Nephron (organoid): ENCODE results near the gene SIM1.

Experiments
- H3K27ac Mint-ChIP-seq, 3 experiments: 2 replicates each; pipeline ENCODE4 v1.8.0; 2020; ENCODE audit warnings: mixed read lengths in 3 of 3, mild to moderate bottlenecking in 2 of 3, moderate library complexity in 1 of 3
- H3K27me3 Mint-ChIP-seq: 2 replicates; pipeline ENCODE4 v1.8.0; 2021; ENCODE audit warnings: low read depth, mild to moderate bottlenecking, moderate library complexity, mixed read lengths
- H3K36me3 Mint-ChIP-seq: 2 replicates; pipeline ENCODE4 v1.8.0; 2020; ENCODE audit warnings: low read depth, mixed read lengths
- H3K4me1 Mint-ChIP-seq: 2 replicates; pipeline ENCODE4 v1.8.0; 2020; ENCODE audit warnings: mixed read lengths
- H3K4me3 Mint-ChIP-seq, 3 experiments: 2 replicates each; pipeline ENCODE4 v1.8.0; 2020; ENCODE audit warnings: mild to moderate bottlenecking in 3 of 3, mixed read lengths in 3 of 3, moderate library complexity in 2 of 3
- H3K9me3 Mint-ChIP-seq: 2 replicates; pipeline ENCODE4 v1.8.0; 2020; ENCODE audit warnings: mixed read lengths
- CTCF ChIP-seq, 3 experiments: fragments of 200-600 bp; sonication (generic); IDR thresholded peaks; one replicate each; pipeline ENCODE4 v1.5.0; 2021; ENCODE audit warnings: antibody characterized with exemption in 3 of 3; ENCODE audit not compliant: unreplicated experiment in 3 of 3

Gene SIM1

GRCh38 chr6:100503043-100503705 lies 38.5 kb upstream of the SIM1 start:
- H3K36me3 Mint-ChIP-seq: peaks cover 3% of the 10 kb centered on the region
- H3K9me3 Mint-ChIP-seq: peaks cover 9% of the 10 kb centered on the region
- no peaks in the 10 kb centered on the region for H3K4me1 Mint-ChIP-seq
- no peak overlapping the region for H3K4me3 Mint-ChIP-seq
- no peak for TF ChIP-seq CTCF (IDR thresholded peaks at IDR 0.05; ENCODE audit: unreplicated experiment in 3 of 3)
- H3K27ac Mint-ChIP-seq: no peak overlapping the region
- no peaks in the 10 kb centered on the region for H3K27me3 Mint-ChIP-seq

GRCh38 chr6:100493206-100493888 lies 28.6 kb upstream of the SIM1 start:
- H3K4me1 Mint-ChIP-seq: peaks cover 11% of the 10 kb centered on the region
- H3K27ac Mint-ChIP-seq: no peak overlapping the region
- peaks cover 18% of the 10 kb centered on the region for H3K9me3 Mint-ChIP-seq
- no peak overlapping the region for H3K4me3 Mint-ChIP-seq
- H3K27me3 Mint-ChIP-seq: peaks cover 10% of the 10 kb centered on the region
- TF ChIP-seq CTCF (IDR thresholded peaks at IDR 0.05; ENCODE audit: unreplicated experiment in 3 of 3): no peak
- peaks cover 4% of the 10 kb centered on the region for H3K36me3 Mint-ChIP-seq

GRCh38 chr6:100491952-100492670 lies 27.4 kb upstream of the SIM1 start:
- TF ChIP-seq CTCF (IDR thresholded peaks at IDR 0.05; ENCODE audit: unreplicated experiment in 3 of 3): no peak
- H3K27ac Mint-ChIP-seq: peak overlapping the region in 1 of 3 experiments; percentile 1
- no peak overlapping the region for H3K4me3 Mint-ChIP-seq

GRCh38 chr6:100490065-100490464 lies 25.3 kb upstream of the SIM1 start:
- H3K9me3 Mint-ChIP-seq: peaks cover 6% of the 10 kb centered on the region
- peaks cover 15% of the 10 kb centered on the region for H3K4me1 Mint-ChIP-seq
- TF ChIP-seq CTCF (IDR thresholded peaks at IDR 0.05; ENCODE audit: unreplicated experiment in 3 of 3): no peak
- H3K36me3 Mint-ChIP-seq: peaks cover 4% of the 10 kb centered on the region
- H3K4me3 Mint-ChIP-seq: no peak overlapping the region
- no peak overlapping the region for H3K27ac Mint-ChIP-seq
- peaks cover 10% of the 10 kb centered on the region for H3K27me3 Mint-ChIP-seq

More at GRCh38 chr6:100491952-100492670, 27.4 kb upstream of the SIM1 start:
- peaks cover 13% of the 10 kb centered on the region for H3K9me3 Mint-ChIP-seq
- peaks cover 10% of the 10 kb centered on the region for H3K27me3 Mint-ChIP-seq
- peaks cover 4% of the 10 kb centered on the region for H3K36me3 Mint-ChIP-seq
- peaks cover 15% of the 10 kb centered on the region for H3K4me1 Mint-ChIP-seq

- H3K4me3 Mint-ChIP-seq: no peak overlapping the region
- peaks cover 27% of the 10 kb centered on the region for H3K4me1 Mint-ChIP-seq
- peaks cover 5% of the 10 kb centered on the region for H3K9me3 Mint-ChIP-seq
- peaks cover 17% of the 10 kb centered on the region for H3K27me3 Mint-ChIP-seq
- H3K36me3 Mint-ChIP-seq: peaks cover 4% of the 10 kb centered on the region
- H3K27ac Mint-ChIP-seq: no peak overlapping the region
- no peak for TF ChIP-seq CTCF (IDR thresholded peaks at IDR 0.05; ENCODE audit: unreplicated experiment in 3 of 3)
These were observed 23.5 kb upstream of the SIM1 start for GRCh38 chr6:100488244-100488643.
